GM18526 (cell line): ENCODE data around the gene HPGD.

Experiments
- POLR2A ChIP-seq: IDR thresholded peaks from 3 replicates; pipeline ENCODE4 v1.6.1; 2011; ENCODE audit not compliant: insufficient read length; ENCODE audit errors: extremely low read depth

HPGD gene

DNA sequence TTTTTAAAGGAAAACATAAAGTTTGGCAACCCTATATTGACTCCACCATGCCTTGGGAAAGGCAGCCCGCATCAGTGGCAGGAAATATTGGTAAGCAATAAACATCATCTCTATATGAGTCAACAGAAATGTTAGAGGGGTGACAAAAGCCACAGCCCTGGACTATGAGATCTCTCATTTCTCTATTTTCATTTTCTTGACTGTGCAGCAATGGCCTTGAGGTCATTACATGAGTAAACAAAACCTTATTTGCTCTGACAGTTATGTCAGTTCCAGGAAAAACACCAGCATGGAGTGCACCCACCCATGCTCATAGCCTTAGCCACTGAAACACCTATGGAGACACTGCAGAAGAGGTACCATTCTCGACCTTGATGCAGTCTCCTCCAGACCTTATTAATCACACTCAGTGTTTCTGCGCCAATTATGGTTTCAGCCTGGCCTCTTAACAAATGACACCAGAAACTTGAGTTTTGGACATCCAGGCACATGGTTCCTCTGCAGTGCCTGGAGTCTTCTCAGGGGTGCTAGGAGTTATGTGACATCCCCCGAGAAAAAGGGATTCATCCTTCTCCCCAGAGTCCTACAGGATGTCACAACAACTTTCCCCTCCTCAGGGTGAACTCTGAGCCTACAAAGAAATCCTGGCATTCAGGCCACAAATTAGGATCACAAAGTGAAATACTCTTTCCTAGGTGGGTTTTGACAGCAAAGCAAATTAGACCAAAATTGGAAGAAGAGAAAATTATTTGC, 16.0 kb upstream of the HPGD start:
- no peak for TF ChIP-seq POLR2A

GRCh38 chr4:174537634-174538033, 15.3 kb upstream of the HPGD start:
- no peak for TF ChIP-seq POLR2A

DNA sequence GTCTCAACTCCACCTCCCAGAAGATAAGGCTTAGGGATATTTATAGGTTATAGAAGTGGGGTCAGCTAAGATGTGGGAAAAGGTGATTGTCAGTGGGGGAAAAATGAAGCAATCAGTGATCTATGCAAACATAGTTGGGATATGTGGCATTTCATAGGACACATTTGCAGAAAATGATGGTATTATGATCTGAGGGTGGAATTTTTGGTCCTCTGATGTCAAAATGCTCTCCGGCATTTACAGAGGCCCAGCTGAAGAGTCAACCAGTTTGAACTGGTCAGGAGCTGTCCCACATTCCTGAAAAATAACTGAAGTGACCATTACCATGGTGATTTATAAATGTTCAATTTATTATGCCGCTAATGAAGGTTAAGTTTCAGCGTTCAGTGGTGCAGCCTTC, 12.2 kb upstream of the HPGD start:
- TF ChIP-seq POLR2A: no peak

GRCh38 chr4:174532445-174532844, 10.2 kb upstream of the HPGD start:
- TF ChIP-seq POLR2A: no peak

- no peak for TF ChIP-seq POLR2A
Observed at GRCh38 chr4:174531486-174531885, 9.2 kb upstream of the HPGD start.

- no peak for TF ChIP-seq POLR2A
Observed at GRCh38 chr4:174528226-174528625, 5.9 kb upstream of the HPGD start.

DNA sequence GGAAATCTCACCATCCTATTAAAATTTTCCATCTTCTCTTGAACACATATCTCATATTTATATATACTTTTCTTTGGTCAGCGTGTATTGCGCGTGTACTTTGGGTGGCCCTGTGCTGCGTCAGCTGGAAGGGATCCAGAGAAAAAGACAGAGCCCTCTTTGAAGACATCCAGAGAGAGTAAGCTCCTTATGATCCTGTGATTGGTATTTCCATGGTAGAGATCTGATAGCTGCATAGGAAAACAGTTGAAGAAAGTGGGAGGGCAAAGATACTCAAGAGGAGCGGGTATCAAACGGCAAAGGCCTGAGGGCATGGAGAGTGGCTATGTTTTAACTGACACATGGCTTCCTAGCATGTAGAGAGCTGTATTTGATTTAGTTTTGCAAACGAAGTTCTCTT, 4.4 kb upstream of the HPGD start:
- TF ChIP-seq POLR2A: no peak

GRCh38 chr4:174524242-174524641, 2.0 kb upstream of the HPGD start:
- TF ChIP-seq POLR2A: no peak

- TF ChIP-seq POLR2A: no peak
Observed at GRCh38 chr4:174523025-174523693, 871 bp upstream of the HPGD start.

GRCh38 chr4:174521800-174522182, 497 bp downstream of the HPGD start:
- no peak for TF ChIP-seq POLR2A

- no peak for TF ChIP-seq POLR2A
Observed at GRCh38 chr4:174520660-174521059, 1.6 kb downstream of the HPGD start.

- no peak for TF ChIP-seq POLR2A
Observed at GRCh38 chr4:174517502-174518445, 4.5 kb downstream of the HPGD start.

- TF ChIP-seq POLR2A: no peak
Observed at GRCh38 chr4:174516794-174517193, 5.5 kb downstream of the HPGD start.

DNA sequence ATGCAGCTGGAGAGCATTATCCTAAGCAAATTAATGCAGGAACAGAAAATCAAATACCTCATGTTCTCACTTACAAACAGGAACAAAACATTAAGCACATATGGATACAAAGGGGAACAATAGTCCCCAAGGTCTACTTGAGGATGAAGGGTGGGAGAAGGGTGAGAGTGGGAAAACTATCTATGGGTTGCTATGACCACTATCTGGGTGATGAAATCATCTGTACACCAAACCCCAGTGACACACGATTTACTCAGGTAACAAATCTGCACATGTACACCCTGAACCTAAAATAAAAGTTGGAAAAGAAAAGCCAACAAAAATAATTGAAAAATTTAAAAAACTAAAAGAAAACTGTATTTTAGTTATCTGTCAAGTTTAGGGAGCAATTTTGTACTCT, 5.9 kb downstream of the HPGD start:
- no peak for TF ChIP-seq POLR2A

DNA sequence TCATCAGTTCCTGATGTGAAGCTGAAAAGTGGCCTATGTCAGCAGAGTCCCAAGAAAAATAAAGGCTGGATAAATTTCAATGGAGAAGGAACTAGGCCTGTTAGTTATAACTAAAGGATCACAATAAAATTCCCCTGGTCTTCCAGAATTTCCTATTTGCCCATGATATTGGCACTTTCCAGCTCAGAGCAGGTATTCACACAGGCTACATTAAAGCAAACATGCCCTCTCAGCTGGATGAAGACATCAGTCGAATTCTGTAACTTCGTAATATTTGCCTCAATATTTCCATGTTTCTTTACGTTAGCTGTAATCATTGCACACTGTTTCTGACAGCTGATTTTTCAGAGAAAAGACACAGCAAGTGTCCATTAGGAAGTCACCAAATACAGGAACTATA, 9.5 kb downstream of the HPGD start:
- TF ChIP-seq POLR2A: no peak

- no peak for TF ChIP-seq POLR2A
Observed at GRCh38 chr4:174505892-174506291, 16.4 kb downstream of the HPGD start.

GRCh38 chr4:174505007-174505406, 17.3 kb downstream of the HPGD start:
- TF ChIP-seq POLR2A: no peak
